Brain microvascular endothelial cell (primary cell): ENCODE measurements around the gene CDH4.

ENCODE experiments used
- DNase-seq: peaks from one replicate; pipeline ENCODE4 v3.0.0-alpha.2; 2020
- H3K27ac ChIP-seq: fragments of 250-450 bp; sonication (Bioruptor Pico); 2 replicates; pipeline ENCODE4 v1.5.1; 2020; ENCODE audit warnings: mild to moderate bottlenecking, moderate library complexity
- H3K27me3 ChIP-seq: fragments of 250-450 bp; sonication (Bioruptor Pico); replicated peaks from 2 replicates; pipeline ENCODE4 v1.5.1; 2020; ENCODE audit warnings: mild to moderate bottlenecking
- H3K36me3 ChIP-seq: fragments of 250-450 bp; sonication (Bioruptor Pico); replicated peaks from 2 replicates; pipeline ENCODE4 v1.5.1; 2020; ENCODE audit warnings: mild to moderate bottlenecking
- H3K4me3 ChIP-seq: 2 replicates; pipeline ENCODE4 v1.5.1; 2011; ENCODE audit warnings: low read depth, mild to moderate bottlenecking, control low read depth, low read length, moderate library complexity
- CTCF ChIP-seq: IDR thresholded peaks from 2 replicates; pipeline ENCODE4 v1.5.1; 2011; ENCODE audit warnings: low read depth, mild to moderate bottlenecking, moderate library complexity, low read length, control low read depth, inconsistent platforms; ENCODE audit errors: missing control alignments
- in situ Hi-C: cut with HindIII; loops from 2 replicates; pipeline ENCODE4 v1.10.0; 2017; ENCODE audit warnings: low sequenced_read_pairs, low pct_ligation_motif_present

CDH4 gene

GRCh38 chr20:61527626-61528025 lies 275.6 kb downstream of the CDH4 start:
- TF ChIP-seq CTCF: no peak
- Histone ChIP-seq H3K4me3 (no peak overlapping the region), H3K27ac (no peak overlapping the region), H3K27me3 (no peaks in the 10 kb centered on the region), H3K36me3 (no peaks in the 10 kb centered on the region)
- in situ Hi-C loops: no loop called here
- no peak for DNase-seq

- Histone ChIP-seq H3K36me3 (no peaks in the 10 kb centered on the region), H3K27me3 (no peaks in the 10 kb centered on the region), H3K27ac (no peak overlapping the region), H3K4me3 (no peak overlapping the region)
- DNase-seq: no peak
- in situ Hi-C loops: no loop called here
- no peak for TF ChIP-seq CTCF
These were observed 276.5 kb downstream of the CDH4 start for GRCh38 chr20:61528591-61528990.

GRCh38 chr20:61529354-61529753 lies 277.3 kb downstream of the CDH4 start:
- Histone ChIP-seq H3K27ac (no peak overlapping the region), H3K4me3 (no peak overlapping the region), H3K27me3 (no peaks in the 10 kb centered on the region), H3K36me3 (no peaks in the 10 kb centered on the region)
- no peak for TF ChIP-seq CTCF
- no peak for DNase-seq
- in situ Hi-C loops: no loop called here

GRCh38 chr20:61531553-61532345 lies 279.7 kb downstream of the CDH4 start:
- no peaks in the 10 kb centered on the region for H3K27me3 ChIP-seq
- in situ Hi-C loops: no loop called here
- no peak overlapping the region for H3K27ac ChIP-seq
- no peaks in the 10 kb centered on the region for H3K36me3 ChIP-seq
- no peak overlapping the region for H3K4me3 ChIP-seq
- no peak for TF ChIP-seq CTCF
- no peak for DNase-seq

GRCh38 chr20:61532736-61533135 lies 280.7 kb downstream of the CDH4 start:
- Histone ChIP-seq H3K27ac (no peak overlapping the region), H3K27me3 (no peaks in the 10 kb centered on the region), H3K36me3 (no peaks in the 10 kb centered on the region), H3K4me3 (no peak overlapping the region)
- no peak for DNase-seq
- in situ Hi-C loops: no loop called here
- TF ChIP-seq CTCF: no peak

- Histone ChIP-seq H3K27me3 (no peaks in the 10 kb centered on the region), H3K36me3 (no peaks in the 10 kb centered on the region), H3K27ac (no peak overlapping the region), H3K4me3 (no peak overlapping the region)
- DNase-seq: no peak
- TF ChIP-seq CTCF: no peak
- in situ Hi-C loops: no loop called here
These were observed 281.2 kb downstream of the CDH4 start for GRCh38 chr20:61533231-61533631.
